Breast epithelium (tissue), 4 donors: Measurements from ENCODE around the gene VMAC. TPM values are rescaled to one million over a fixed set of nuclear protein-coding genes. Genes with fewer than 3 reads are reported as not detected.

Experiments
- DNase-seq, 2 donors: peaks; one replicate each; pipeline ENCODE4 v3.0.0-alpha.2; 2019; ENCODE audit warnings: low spot score in 2 of 2
- H3K27ac ChIP-seq, 2 donors: fragments of 200-600 bp; sonication (generic) in 1 of 2; one replicate each; pipeline ENCODE4 v1.5.1; 2016 to 2019; ENCODE audit warnings: mild to moderate bottlenecking in 1 of 2
- H3K27me3 ChIP-seq, 2 donors: fragments of 200-600 bp; sonication (generic) in 1 of 2; one replicate each; pipeline versions ENCODE4 v1.5.1 to v1.6.0; 2017 to 2019; ENCODE audit warnings: control low read depth in 1 of 2, mild to moderate bottlenecking in 1 of 2
- H3K36me3 ChIP-seq: fragments of 200-600 bp; one replicate; pipeline ENCODE4 v1.5.1; 2019
- H3K4me1 ChIP-seq, 2 donors: fragments of 200-600 bp; sonication (generic); one replicate each; pipeline ENCODE4 v1.5.1; 2016 to 2019; ENCODE audit warnings: control low read depth in 1 of 2
- H3K4me3 ChIP-seq, 3 donors: fragments of 200-600 bp; sonication (generic); 1 replicate in 2 of 3; 2 replicates in 1 of 3; pipeline ENCODE4 v1.5.1; 2016 to 2019; ENCODE audit warnings: mild to moderate bottlenecking in 3 of 3, moderate library complexity in 2 of 3
- H3K9me3 ChIP-seq, 2 donors: fragments of 200-600 bp; sonication (generic) in 1 of 2; one replicate each; pipeline ENCODE4 v1.5.1; 2016 to 2019; ENCODE audit warnings: control low read depth in 1 of 2
- POLR2A ChIP-seq: fragments of 450-650 bp; IDR thresholded peaks from one replicate; pipeline ENCODE4 v1.6.1; 2016; ENCODE audit warnings: antibody characterized with exemption, mild to moderate bottlenecking, moderate library complexity
- POLR2AphosphoS5 ChIP-seq, 3 donors: sonication (generic); formaldehyde crosslinking; IDR thresholded peaks; one replicate each; pipeline ENCODE4 v1.6.1; 2017; ENCODE audit warnings: antibody characterized with exemption in 3 of 3
- intact Hi-C: fragments of 100-400 bp; cut with DNase I; formaldehyde crosslinking; loops from one replicate; pipeline ENCODE4 v1.15.1; 2023; ENCODE audit warnings: low total_unique reads
- total RNA-seq, 3 donors: library from RNA; depleted of rRNA; stranded (reverse); fragments of >200 nt; gene quantifications; one replicate each; pipeline ENCODE4 v1.1.0, GENCODE V29; 2016
- TF ChIP-seq, protein P1 (sequence below), 3 donors: fragments of 450-650 bp; IDR thresholded peaks; one replicate each; pipeline ENCODE4 v1.5.1; 2016 to 2017; ENCODE audit warnings: antibody characterized with exemption in 3 of 3, mild to moderate bottlenecking in 3 of 3, moderate library complexity in 3 of 3

VMAC gene
- total RNA-seq, 3 donors from 2014 or later, result 6.1 to 11.8 (median 9.2) TPM

DNA sequence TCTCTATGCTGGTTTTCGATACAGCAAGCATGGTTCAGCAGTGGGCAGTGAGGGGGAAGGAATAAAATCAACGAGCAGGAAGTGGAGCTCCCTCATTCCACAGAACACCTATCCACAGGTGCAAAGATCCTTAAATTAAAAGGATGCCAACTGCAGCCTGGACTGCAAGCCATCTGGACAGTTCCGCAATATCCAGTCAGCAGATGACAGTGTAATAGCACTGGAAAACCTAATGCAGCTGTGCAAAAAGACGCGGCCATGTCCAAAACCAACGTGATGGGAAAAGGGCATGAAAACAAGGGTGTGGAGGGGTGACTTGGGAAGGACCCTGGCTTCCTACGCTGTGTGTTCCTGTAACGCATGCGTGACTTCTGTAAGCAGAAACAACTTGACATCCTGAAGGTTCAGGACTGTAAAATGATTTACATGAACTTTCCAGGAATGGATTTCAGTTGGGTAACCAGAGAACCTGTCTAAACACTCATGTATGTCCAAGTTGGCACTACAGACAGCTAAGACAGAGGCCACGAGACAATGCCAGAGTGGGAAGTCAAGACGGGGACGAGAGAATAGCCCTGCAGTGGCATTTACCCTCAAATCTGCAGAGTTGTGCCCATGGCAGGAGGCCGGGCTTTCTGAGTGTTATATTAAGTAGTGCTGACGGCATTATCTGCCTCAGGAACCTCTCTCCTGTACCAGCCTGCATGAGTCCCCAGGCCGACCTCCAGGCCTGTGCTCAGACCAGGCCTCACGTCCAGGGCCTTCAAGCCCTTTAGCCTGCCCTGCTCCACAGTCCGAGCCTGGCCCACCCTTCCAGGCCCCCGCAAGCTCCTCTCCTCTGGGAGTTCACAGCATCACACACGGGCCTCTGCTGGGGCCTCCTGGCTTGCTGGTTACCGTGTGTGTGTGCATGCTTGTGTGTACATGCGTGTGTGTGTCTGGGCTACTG is 35.9 kb downstream of the VMAC start:
- Histone ChIP-seq H3K4me3 (no peak overlapping the region), H3K4me1 (peaks cover 0 to 7% of the 10 kb centered on the region in 2 donors), H3K36me3 (no peaks in the 10 kb centered on the region), H3K27me3 (no peaks in the 10 kb centered on the region), H3K9me3 (no peaks in the 10 kb centered on the region), H3K27ac (no peak overlapping the region)
- no peak for TF ChIP-seq POLR2A
- TF ChIP-seq, protein P1, sequence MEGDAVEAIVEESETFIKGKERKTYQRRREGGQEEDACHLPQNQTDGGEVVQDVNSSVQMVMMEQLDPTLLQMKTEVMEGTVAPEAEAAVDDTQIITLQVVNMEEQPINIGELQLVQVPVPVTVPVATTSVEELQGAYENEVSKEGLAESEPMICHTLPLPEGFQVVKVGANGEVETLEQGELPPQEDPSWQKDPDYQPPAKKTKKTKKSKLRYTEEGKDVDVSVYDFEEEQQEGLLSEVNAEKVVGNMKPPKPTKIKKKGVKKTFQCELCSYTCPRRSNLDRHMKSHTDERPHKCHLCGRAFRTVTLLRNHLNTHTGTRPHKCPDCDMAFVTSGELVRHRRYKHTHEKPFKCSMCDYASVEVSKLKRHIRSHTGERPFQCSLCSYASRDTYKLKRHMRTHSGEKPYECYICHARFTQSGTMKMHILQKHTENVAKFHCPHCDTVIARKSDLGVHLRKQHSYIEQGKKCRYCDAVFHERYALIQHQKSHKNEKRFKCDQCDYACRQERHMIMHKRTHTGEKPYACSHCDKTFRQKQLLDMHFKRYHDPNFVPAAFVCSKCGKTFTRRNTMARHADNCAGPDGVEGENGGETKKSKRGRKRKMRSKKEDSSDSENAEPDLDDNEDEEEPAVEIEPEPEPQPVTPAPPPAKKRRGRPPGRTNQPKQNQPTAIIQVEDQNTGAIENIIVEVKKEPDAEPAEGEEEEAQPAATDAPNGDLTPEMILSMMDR (IDR thresholded peaks at IDR 0.05), result no peak
- TF ChIP-seq POLR2AphosphoS5 (IDR thresholded peaks at IDR 0.05), result no peak
- no peak for DNase-seq
- intact Hi-C loops, result no loop called here

DNA sequence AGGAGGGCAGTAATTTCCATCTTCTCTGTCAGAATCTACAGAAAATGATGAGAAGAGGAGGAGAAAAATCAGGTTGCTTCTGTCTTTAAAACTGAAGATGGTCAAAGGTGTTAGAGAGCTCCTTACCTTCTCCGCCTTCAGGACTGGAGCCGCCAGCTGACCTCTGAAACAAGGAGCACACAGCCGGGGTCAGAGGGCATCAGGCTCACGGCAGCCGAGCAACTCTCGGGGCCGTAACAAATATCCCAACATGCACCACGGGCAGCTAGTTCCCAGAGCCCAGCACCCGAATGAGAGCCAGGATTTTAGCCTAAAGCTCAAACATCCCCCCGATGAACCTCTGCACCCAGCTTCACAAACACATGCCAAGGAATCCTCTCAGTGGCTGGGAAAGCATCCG is 37.0 kb downstream of the VMAC start:
- Histone ChIP-seq H3K9me3 (no peaks in the 10 kb centered on the region), H3K4me1 (peaks cover 0 to 7% of the 10 kb centered on the region in 2 donors), H3K36me3 (no peaks in the 10 kb centered on the region), H3K4me3 (no peak overlapping the region), H3K27me3 (no peaks in the 10 kb centered on the region), H3K27ac (no peak overlapping the region)
- no peak for TF ChIP-seq POLR2A
- TF ChIP-seq POLR2AphosphoS5 (IDR thresholded peaks at IDR 0.05), result no peak
- TF ChIP-seq, protein P1 (IDR thresholded peaks at IDR 0.05), result no peak
- intact Hi-C loops, result no loop called here
- no peak for DNase-seq

DNA sequence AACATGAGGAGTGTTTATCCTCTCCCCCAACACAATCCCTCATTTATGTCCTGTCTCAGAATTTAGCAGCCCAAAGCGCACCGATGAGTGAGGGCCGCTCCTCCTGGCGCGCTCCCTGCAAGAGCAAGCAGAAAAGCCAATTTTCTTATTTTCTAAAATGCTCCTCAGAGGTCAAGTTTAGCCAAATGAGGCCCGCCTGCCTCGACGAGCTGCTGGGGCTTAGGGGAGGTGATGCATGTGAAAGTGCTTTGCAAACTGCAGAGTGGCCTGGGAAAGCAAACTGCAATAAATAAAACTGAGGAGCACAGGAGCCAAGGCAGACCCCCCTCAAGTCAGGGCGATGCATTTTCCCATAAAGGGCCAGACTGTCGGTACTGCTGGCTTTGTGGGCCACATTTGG is 38.4 kb downstream of the VMAC start:
- Histone ChIP-seq H3K36me3 (no peaks in the 10 kb centered on the region), H3K9me3 (no peaks in the 10 kb centered on the region), H3K4me3 (no peak overlapping the region), H3K27ac (peak overlapping the region in 1 of 2 donors; percentile 64), H3K27me3 (no peaks in the 10 kb centered on the region), H3K4me1 (peaks cover 0 to 7% of the 10 kb centered on the region in 2 donors)
- TF ChIP-seq POLR2AphosphoS5 (IDR thresholded peaks at IDR 0.05), result no peak
- TF ChIP-seq, protein P1 (IDR thresholded peaks at IDR 0.05), result no peak
- no peak for TF ChIP-seq POLR2A
- DNase-seq, result no peak
- intact Hi-C loops, result no loop called here

- intact Hi-C loops, result no loop called here
- no peaks in the 10 kb centered on the region for H3K27me3 ChIP-seq
- TF ChIP-seq POLR2AphosphoS5 (IDR thresholded peaks at IDR 0.05) (no peak), POLR2A (no peak)
- TF ChIP-seq, protein P1 (IDR thresholded peaks at IDR 0.05), result no peak
- H3K4me3 ChIP-seq, result no peak overlapping the region
- no peaks in the 10 kb centered on the region for H3K36me3 ChIP-seq
- H3K27ac ChIP-seq, result peak overlapping the region; percentile 25 to 64
- H3K9me3 ChIP-seq, result no peaks in the 10 kb centered on the region
- no peak for DNase-seq
- peaks cover 0 to 7% of the 10 kb centered on the region in 2 donors for H3K4me1 ChIP-seq
Measured at GRCh38 chr19:5943623-5944022, 39.0 kb downstream of the VMAC start.

DNA sequence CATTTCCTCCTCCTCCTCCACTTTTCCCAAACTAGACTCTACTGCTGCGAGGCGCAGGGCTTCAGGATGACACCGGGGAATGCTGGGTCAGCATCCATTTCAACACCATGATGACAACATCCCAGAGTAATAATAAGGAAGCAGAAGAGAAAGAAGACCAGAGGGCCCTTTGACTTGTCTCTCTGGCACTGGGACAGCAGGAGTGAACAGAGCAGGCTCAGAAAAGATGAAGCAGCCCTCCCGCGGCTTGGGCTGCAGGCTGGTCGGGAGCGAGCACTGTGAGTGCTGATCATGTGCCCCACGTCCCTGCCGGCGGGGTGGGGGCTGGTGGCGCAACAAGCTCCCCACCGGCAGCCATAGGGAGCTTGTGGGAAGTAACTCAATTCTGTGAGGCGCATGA is 42.8 kb downstream of the VMAC start:
- TF ChIP-seq POLR2A (no peak), POLR2AphosphoS5 (IDR thresholded peaks at IDR 0.05) (peak; percentile 18 to 77 (median 54))
- TF ChIP-seq, protein P1 (IDR thresholded peaks at IDR 0.05), result no peak
- peak overlapping the region in 2 of 3 donors; percentile 18 to 40 for H3K4me3 ChIP-seq
- no peaks in the 10 kb centered on the region for H3K36me3 ChIP-seq
- peak overlapping the region; percentile 74 to 81 for H3K27ac ChIP-seq
- H3K27me3 ChIP-seq, result no peaks in the 10 kb centered on the region
- H3K9me3 ChIP-seq, result no peaks in the 10 kb centered on the region
- intact Hi-C loops, result no loop called here
- peaks cover 0 to 7% of the 10 kb centered on the region in 2 donors for H3K4me1 ChIP-seq
- DNase-seq, result peak in 1 of 2 donors; percentile 68
